Neuron (in vitro differentiated cells): ENCODE results near the gene RNF144B.
"Not testable (repeated sequence)": the region's sequence is repeated elsewhere in the genome, so short reads cannot be mapped to it uniquely, and the experiment has no call there.

Experiments
- H2AFZ ChIP-seq: one replicate; pipeline ENCODE4 v1.6.1; 2013; ENCODE audit warnings: low read depth, mild to moderate bottlenecking, inconsistent platforms, low read length, moderate library complexity
- H3K27me3 ChIP-seq: one replicate; pipeline ENCODE4 v1.6.1; 2013; ENCODE audit warnings: low read length; ENCODE audit not compliant: insufficient read depth
- H3K36me3 ChIP-seq: one replicate; pipeline ENCODE4 v1.6.1; 2013; ENCODE audit warnings: low read length; ENCODE audit not compliant: insufficient read depth
- H3K4me1 ChIP-seq: one replicate; pipeline ENCODE4 v1.6.1; 2013; ENCODE audit warnings: low read length; ENCODE audit not compliant: insufficient read depth
- H3K4me3 ChIP-seq: 2 replicates; pipeline ENCODE4 v1.5.1; 2013; ENCODE audit warnings: mild to moderate bottlenecking, low read length, moderate library complexity
- H3K9me3 ChIP-seq: one replicate; pipeline ENCODE4 v1.6.1; 2013; ENCODE audit warnings: low read length

Gene RNF144B

GRCh38 chr6:18357546-18357945, 29.6 kb upstream of the RNF144B start:
- not testable (repeated sequence) for H3K9me3 ChIP-seq, H3K4me1 ChIP-seq, H2AFZ ChIP-seq, H3K36me3 ChIP-seq, H3K27me3 ChIP-seq, H3K4me3 ChIP-seq

GRCh38 chr6:18359237-18359885, 27.8 kb upstream of the RNF144B start:
- H3K27me3 ChIP-seq = no peaks in the 10 kb centered on the region
- H3K9me3 ChIP-seq = no peaks in the 10 kb centered on the region
- H3K4me1 ChIP-seq = peaks cover 14% of the 10 kb centered on the region
- no peak overlapping the region for H3K4me3 ChIP-seq
- no peak overlapping the region for H2AFZ ChIP-seq
- no peaks in the 10 kb centered on the region for H3K36me3 ChIP-seq

- Histone ChIP-seq H3K4me3 (no peak overlapping the region), H3K9me3 (no peaks in the 10 kb centered on the region), H3K27me3 (no peaks in the 10 kb centered on the region)
Measured at GRCh38 chr6:18360188-18360587, 27.0 kb upstream of the RNF144B start.

GRCh38 chr6:18362058-18362561, 25.0 kb upstream of the RNF144B start:
- no peak overlapping the region for H3K4me3 ChIP-seq
- H3K4me1 ChIP-seq = peaks cover 19% of the 10 kb centered on the region
- peaks cover 2% of the 10 kb centered on the region for H3K9me3 ChIP-seq
- H2AFZ ChIP-seq = no peak overlapping the region
- no peaks in the 10 kb centered on the region for H3K27me3 ChIP-seq
- no peaks in the 10 kb centered on the region for H3K36me3 ChIP-seq

More at GRCh38 chr6:18360188-18360587, 27.0 kb upstream of the RNF144B start:
- H3K4me1 ChIP-seq = peaks cover 19% of the 10 kb centered on the region
- H3K36me3 ChIP-seq = no peaks in the 10 kb centered on the region
- no peak overlapping the region for H2AFZ ChIP-seq

GRCh38 chr6:18363746-18364145, 23.4 kb upstream of the RNF144B start:
- peaks cover 19% of the 10 kb centered on the region for H3K4me1 ChIP-seq
- no peak overlapping the region for H2AFZ ChIP-seq
- H3K4me3 ChIP-seq = no peak overlapping the region
- H3K27me3 ChIP-seq = no peaks in the 10 kb centered on the region
- no peaks in the 10 kb centered on the region for H3K36me3 ChIP-seq
- peaks cover 2% of the 10 kb centered on the region for H3K9me3 ChIP-seq

GRCh38 chr6:18364561-18364960, 22.6 kb upstream of the RNF144B start:
- H3K9me3 ChIP-seq, H2AFZ ChIP-seq, H3K4me3 ChIP-seq, H3K36me3 ChIP-seq, H3K27me3 ChIP-seq: not testable (repeated sequence)
- peaks cover 19% of the 10 kb centered on the region for H3K4me1 ChIP-seq

- Histone ChIP-seq H3K27me3 (no peaks in the 10 kb centered on the region), H3K4me3 (no peak overlapping the region)
Measured at GRCh38 chr6:18367371-18367770, 19.8 kb upstream of the RNF144B start.

GRCh38 chr6:18368277-18369105, 18.7 kb upstream of the RNF144B start:
- Histone ChIP-seq H3K4me1 (peaks cover 14% of the 10 kb centered on the region), H3K4me3 (no peak overlapping the region), H2AFZ (no peak overlapping the region), H3K36me3 (no peaks in the 10 kb centered on the region), H3K27me3 (no peaks in the 10 kb centered on the region), H3K9me3 (peaks cover 2% of the 10 kb centered on the region)

More at GRCh38 chr6:18367371-18367770, 19.8 kb upstream of the RNF144B start:
- Histone ChIP-seq H2AFZ (no peak overlapping the region), H3K36me3 (no peaks in the 10 kb centered on the region), H3K9me3 (peaks cover 2% of the 10 kb centered on the region), H3K4me1 (peaks cover 19% of the 10 kb centered on the region)

GRCh38 chr6:18371010-18371409, 16.1 kb upstream of the RNF144B start:
- Histone ChIP-seq H3K4me1 (no peaks in the 10 kb centered on the region), H3K9me3 (peaks cover 2% of the 10 kb centered on the region), H2AFZ (no peak overlapping the region), H3K4me3 (no peak overlapping the region), H3K27me3 (no peaks in the 10 kb centered on the region), H3K36me3 (no peaks in the 10 kb centered on the region)

GRCh38 chr6:18371656-18372055, 15.5 kb upstream of the RNF144B start:
- Histone ChIP-seq H3K4me3 (no peak overlapping the region), H3K4me1 (no peaks in the 10 kb centered on the region), H2AFZ (no peak overlapping the region), H3K9me3 (peaks cover under 1% of the 10 kb centered on the region), H3K27me3 (no peaks in the 10 kb centered on the region), H3K36me3 (no peaks in the 10 kb centered on the region)

- Histone ChIP-seq H3K27me3 (peaks cover 3% of the 10 kb centered on the region), H3K4me1 (no peaks in the 10 kb centered on the region), H2AFZ (no peak overlapping the region), H3K4me3 (no peak overlapping the region), H3K36me3 (no peaks in the 10 kb centered on the region), H3K9me3 (no peaks in the 10 kb centered on the region)
Measured at GRCh38 chr6:18380158-18380836, 6.9 kb upstream of the RNF144B start.

GRCh38 chr6:18380851-18381250, 6.3 kb upstream of the RNF144B start:
- Histone ChIP-seq H3K27me3 (peaks cover 3% of the 10 kb centered on the region), H2AFZ (no peak overlapping the region), H3K4me1 (no peaks in the 10 kb centered on the region), H3K9me3 (no peaks in the 10 kb centered on the region), H3K4me3 (no peak overlapping the region), H3K36me3 (no peaks in the 10 kb centered on the region)

GRCh38 chr6:18383441-18383840, 3.7 kb upstream of the RNF144B start:
- H3K27me3 ChIP-seq = peaks cover 22% of the 10 kb centered on the region
- H2AFZ ChIP-seq = no peak overlapping the region
- H3K36me3 ChIP-seq = no peaks in the 10 kb centered on the region
- H3K4me3 ChIP-seq = no peak overlapping the region
- H3K9me3 ChIP-seq = no peaks in the 10 kb centered on the region
- H3K4me1 ChIP-seq = peaks cover 10% of the 10 kb centered on the region
